ENCODE results near the gene TTC29.

TTC29 gene

DNA sequence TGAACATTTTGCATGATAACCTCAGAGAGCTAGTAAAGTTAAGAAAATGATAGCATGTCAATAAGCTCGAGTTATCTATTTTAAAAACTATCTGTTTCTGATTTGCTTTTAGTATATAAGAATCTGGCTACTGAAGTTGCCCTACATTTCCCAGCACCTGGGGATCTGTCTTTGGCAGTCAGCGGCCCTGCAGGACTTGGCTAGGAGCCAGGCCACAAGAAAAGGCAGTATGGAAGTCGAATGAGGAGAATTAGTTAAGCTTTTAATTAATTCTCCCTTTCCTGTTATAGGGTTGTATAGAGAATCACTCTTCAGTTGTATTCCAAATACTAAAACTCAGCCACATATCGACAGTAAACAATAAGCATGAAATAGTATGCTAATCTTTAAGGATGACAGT, 284.3 kb downstream of the TTC29 start:
- H3K27ac ChIP-seq: no peak overlapping the region
- H3K36me3 ChIP-seq: no peaks in the 10 kb centered on the region
- TF ChIP-seq, protein P1, sequence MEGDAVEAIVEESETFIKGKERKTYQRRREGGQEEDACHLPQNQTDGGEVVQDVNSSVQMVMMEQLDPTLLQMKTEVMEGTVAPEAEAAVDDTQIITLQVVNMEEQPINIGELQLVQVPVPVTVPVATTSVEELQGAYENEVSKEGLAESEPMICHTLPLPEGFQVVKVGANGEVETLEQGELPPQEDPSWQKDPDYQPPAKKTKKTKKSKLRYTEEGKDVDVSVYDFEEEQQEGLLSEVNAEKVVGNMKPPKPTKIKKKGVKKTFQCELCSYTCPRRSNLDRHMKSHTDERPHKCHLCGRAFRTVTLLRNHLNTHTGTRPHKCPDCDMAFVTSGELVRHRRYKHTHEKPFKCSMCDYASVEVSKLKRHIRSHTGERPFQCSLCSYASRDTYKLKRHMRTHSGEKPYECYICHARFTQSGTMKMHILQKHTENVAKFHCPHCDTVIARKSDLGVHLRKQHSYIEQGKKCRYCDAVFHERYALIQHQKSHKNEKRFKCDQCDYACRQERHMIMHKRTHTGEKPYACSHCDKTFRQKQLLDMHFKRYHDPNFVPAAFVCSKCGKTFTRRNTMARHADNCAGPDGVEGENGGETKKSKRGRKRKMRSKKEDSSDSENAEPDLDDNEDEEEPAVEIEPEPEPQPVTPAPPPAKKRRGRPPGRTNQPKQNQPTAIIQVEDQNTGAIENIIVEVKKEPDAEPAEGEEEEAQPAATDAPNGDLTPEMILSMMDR (IDR thresholded peaks at IDR 0.05): no peak
- no peak overlapping the region for H3K4me3 ChIP-seq (ENCODE audit: low read depth in 1 of 2, low read length in 1 of 2)
- peaks cover 27% of the 10 kb centered on the region for H3K27me3 ChIP-seq
- no peaks in the 10 kb centered on the region for H3K4me1 ChIP-seq (ENCODE audit: control insufficient read depth in 1 of 2, insufficient read depth in 1 of 2, low read depth in 1 of 2, low read length in 1 of 2)
- H3K9me3 ChIP-seq: no peaks in the 10 kb centered on the region
